ENCODE results near the gene MYCN.

Gene MYCN

GRCh38 chr2:15893689-15894480 is 46.5 kb upstream of the MYCN start:
- Histone ChIP-seq H3K27me3 (no peaks in the 10 kb centered on the region), H3K36me3 (no peaks in the 10 kb centered on the region), H3K4me1 (ENCODE audit: control insufficient read depth in 1 of 2, insufficient read depth in 1 of 2, low read depth in 1 of 2, low read length in 1 of 2) (no peaks in the 10 kb centered on the region), H3K4me3 (ENCODE audit: low read depth in 1 of 2, low read length in 1 of 2) (no peak overlapping the region), H3K9me3 (no peaks in the 10 kb centered on the region), H3K27ac (no peak overlapping the region)
- TF ChIP-seq CTCF (IDR thresholded peaks at IDR 0.05), result no peak

GRCh38 chr2:15894481-15895144 is 45.7 kb upstream of the MYCN start:
- Histone ChIP-seq H3K36me3 (no peaks in the 10 kb centered on the region), H3K4me1 (ENCODE audit: control insufficient read depth in 1 of 2, insufficient read depth in 1 of 2, low read depth in 1 of 2, low read length in 1 of 2) (no peaks in the 10 kb centered on the region), H3K27me3 (no peaks in the 10 kb centered on the region), H3K4me3 (ENCODE audit: low read depth in 1 of 2, low read length in 1 of 2) (no peak overlapping the region), H3K27ac (no peak overlapping the region), H3K9me3 (no peaks in the 10 kb centered on the region)
- TF ChIP-seq CTCF (IDR thresholded peaks at IDR 0.05), result no peak

GRCh38 chr2:15895615-15896469 is 44.5 kb upstream of the MYCN start:
- Histone ChIP-seq H3K4me3 (ENCODE audit: low read depth in 1 of 2, low read length in 1 of 2) (no peak overlapping the region), H3K36me3 (no peaks in the 10 kb centered on the region), H3K27me3 (no peaks in the 10 kb centered on the region), H3K9me3 (no peaks in the 10 kb centered on the region), H3K4me1 (ENCODE audit: control insufficient read depth in 1 of 2, insufficient read depth in 1 of 2, low read depth in 1 of 2, low read length in 1 of 2) (no peaks in the 10 kb centered on the region), H3K27ac (no peak overlapping the region)
- no peak for TF ChIP-seq CTCF (IDR thresholded peaks at IDR 0.05)

GRCh38 chr2:15896859-15897258 is 43.5 kb upstream of the MYCN start:
- TF ChIP-seq CTCF (IDR thresholded peaks at IDR 0.05), result no peak
- Histone ChIP-seq H3K9me3 (no peaks in the 10 kb centered on the region), H3K4me1 (ENCODE audit: control insufficient read depth in 1 of 2, insufficient read depth in 1 of 2, low read depth in 1 of 2, low read length in 1 of 2) (no peaks in the 10 kb centered on the region), H3K27me3 (no peaks in the 10 kb centered on the region), H3K4me3 (ENCODE audit: low read depth in 1 of 2, low read length in 1 of 2) (no peak overlapping the region), H3K27ac (no peak overlapping the region), H3K36me3 (no peaks in the 10 kb centered on the region)

- Histone ChIP-seq H3K27me3 (no peaks in the 10 kb centered on the region), H3K9me3 (no peaks in the 10 kb centered on the region), H3K4me1 (ENCODE audit: control insufficient read depth in 1 of 2, insufficient read depth in 1 of 2, low read depth in 1 of 2, low read length in 1 of 2) (no peaks in the 10 kb centered on the region), H3K36me3 (no peaks in the 10 kb centered on the region), H3K4me3 (ENCODE audit: low read depth in 1 of 2, low read length in 1 of 2) (no peak overlapping the region), H3K27ac (no peak overlapping the region)
- TF ChIP-seq CTCF (IDR thresholded peaks at IDR 0.05), result no peak
Observed at GRCh38 chr2:15897431-15898098, 42.8 kb upstream of the MYCN start.
